Thoracic aorta (tissue), 2 donors: ENCODE results near the gene DIP2C. TPM values are rescaled to one million over a fixed set of nuclear protein-coding genes. Genes with fewer than 3 reads are reported as not detected.

Experiments
- ATAC-seq: fragments of 150-250 bp; one replicate; pipeline ENCODE4 v1.8.0; 2017; ENCODE audit warnings: low read depth; ENCODE audit not compliant: insufficient number of reproducible peaks, low FRiP score
- DNase-seq: peaks from one replicate; pipeline ENCODE4 v3.0.0-alpha.2; 2020; ENCODE audit warnings: low spot score
- H3K27ac ChIP-seq, 2 donors: fragments of 200-600 bp; sonication (generic); 1 replicate in 1 of 2; 2 replicates in 1 of 2; pipeline ENCODE4 v1.5.1; 2016; ENCODE audit warnings: mild to moderate bottlenecking in 2 of 2, moderate library complexity in 2 of 2
- H3K27me3 ChIP-seq: fragments of 200-600 bp; sonication (generic); replicated peaks from 2 replicates; pipeline ENCODE4 v1.6.0; 2016; ENCODE audit warnings: mild to moderate bottlenecking; ENCODE audit not compliant: insufficient read depth
- H3K36me3 ChIP-seq: fragments of 200-600 bp; sonication (generic); one replicate; pipeline ENCODE4 v1.5.1; 2016
- H3K4me1 ChIP-seq, 2 donors: fragments of 200-600 bp; sonication (generic); 1 replicate in 1 of 2; 2 replicates in 1 of 2; pipeline versions ENCODE4 v1.5.1 to v1.6.0; 2016; ENCODE audit warnings: low read depth in 2 of 2, mild to moderate bottlenecking in 1 of 2; ENCODE audit not compliant: control insufficient read depth in 1 of 2
- H3K4me3 ChIP-seq: fragments of 200-600 bp; sonication (generic); 2 replicates; pipeline ENCODE4 v1.5.1; 2016; ENCODE audit warnings: mild to moderate bottlenecking
- H3K9me3 ChIP-seq: fragments of 200-600 bp; sonication (generic); 2 replicates; pipeline ENCODE4 v1.5.1; 2016
- total RNA-seq, 2 donors: library from RNA; depleted of rRNA; stranded (reverse); fragments of >200 nt; gene quantifications; one replicate each; pipeline versions ENCODE4 v1.1.0 to v1.2.3, GENCODE V29; 2016
- TF ChIP-seq, protein P1 (sequence below): fragments of 200-600 bp; sonication (generic); IDR thresholded peaks from one replicate; pipeline ENCODE4 v1.5.1; 2019; ENCODE audit warnings: antibody characterized with exemption

Gene DIP2C
- total RNA-seq, 2 donors from 2014 or later, result 36.8 to 44.0 TPM

DNA sequence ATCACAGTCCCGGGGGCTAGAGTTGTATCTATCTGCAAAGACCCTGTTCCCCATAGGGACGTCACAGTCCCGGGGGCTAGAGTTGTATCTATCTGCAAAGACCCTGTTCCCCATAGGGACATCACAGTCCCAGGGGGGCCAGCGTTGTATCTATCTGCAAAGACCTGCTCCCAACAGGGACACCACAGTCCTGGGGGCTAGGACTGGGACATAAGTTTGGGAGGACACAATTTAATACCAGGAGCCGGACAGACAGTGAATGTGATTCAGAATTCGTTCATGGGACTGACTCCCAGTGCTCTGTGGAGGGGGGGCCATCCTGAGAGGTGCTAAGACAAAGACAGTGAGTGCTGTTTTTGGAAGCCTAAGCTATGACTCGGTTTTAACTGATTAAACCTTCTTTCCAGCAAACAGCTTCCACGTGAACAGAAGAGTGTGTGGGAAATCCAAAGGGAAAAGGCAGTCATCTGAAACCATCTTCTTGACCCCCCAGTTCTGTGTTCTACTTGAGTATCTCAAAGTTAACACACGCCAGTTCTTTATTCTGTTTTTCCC is 153.0 kb downstream of the DIP2C start:
- H3K36me3 ChIP-seq, result no peaks in the 10 kb centered on the region
- H3K4me3 ChIP-seq, result no peak overlapping the region
- TF ChIP-seq, protein P1, sequence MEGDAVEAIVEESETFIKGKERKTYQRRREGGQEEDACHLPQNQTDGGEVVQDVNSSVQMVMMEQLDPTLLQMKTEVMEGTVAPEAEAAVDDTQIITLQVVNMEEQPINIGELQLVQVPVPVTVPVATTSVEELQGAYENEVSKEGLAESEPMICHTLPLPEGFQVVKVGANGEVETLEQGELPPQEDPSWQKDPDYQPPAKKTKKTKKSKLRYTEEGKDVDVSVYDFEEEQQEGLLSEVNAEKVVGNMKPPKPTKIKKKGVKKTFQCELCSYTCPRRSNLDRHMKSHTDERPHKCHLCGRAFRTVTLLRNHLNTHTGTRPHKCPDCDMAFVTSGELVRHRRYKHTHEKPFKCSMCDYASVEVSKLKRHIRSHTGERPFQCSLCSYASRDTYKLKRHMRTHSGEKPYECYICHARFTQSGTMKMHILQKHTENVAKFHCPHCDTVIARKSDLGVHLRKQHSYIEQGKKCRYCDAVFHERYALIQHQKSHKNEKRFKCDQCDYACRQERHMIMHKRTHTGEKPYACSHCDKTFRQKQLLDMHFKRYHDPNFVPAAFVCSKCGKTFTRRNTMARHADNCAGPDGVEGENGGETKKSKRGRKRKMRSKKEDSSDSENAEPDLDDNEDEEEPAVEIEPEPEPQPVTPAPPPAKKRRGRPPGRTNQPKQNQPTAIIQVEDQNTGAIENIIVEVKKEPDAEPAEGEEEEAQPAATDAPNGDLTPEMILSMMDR, result no peak
- DNase-seq (no peak), ATAC-seq (no peak)
- H3K4me1 ChIP-seq, result no peaks in the 10 kb centered on the region
- H3K27ac ChIP-seq, result no peak overlapping the region
- no peaks in the 10 kb centered on the region for H3K27me3 ChIP-seq
- no peaks in the 10 kb centered on the region for H3K9me3 ChIP-seq

DNA sequence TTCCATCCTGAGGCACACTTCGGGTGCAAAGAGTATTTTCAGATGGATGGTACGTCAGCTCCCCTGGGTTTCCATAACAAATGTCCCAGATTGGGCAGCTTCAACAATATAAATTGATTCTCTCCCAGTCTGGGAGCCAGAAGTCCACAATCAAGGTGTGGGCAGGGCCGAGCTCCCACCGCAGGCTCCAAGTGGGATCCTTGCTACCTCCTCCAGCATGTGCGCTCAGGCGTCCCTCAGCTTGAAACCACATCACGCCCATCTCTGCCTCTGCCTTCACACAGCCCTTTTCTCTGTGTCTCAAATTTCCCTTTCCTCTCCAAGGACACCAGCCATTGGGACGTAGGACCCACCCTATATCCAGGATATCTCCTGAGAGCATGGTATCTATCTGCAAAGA is 153.5 kb downstream of the DIP2C start:
- Histone ChIP-seq H3K4me1 (no peaks in the 10 kb centered on the region), H3K27ac (no peak overlapping the region), H3K27me3 (no peaks in the 10 kb centered on the region), H3K4me3 (no peak overlapping the region), H3K9me3 (no peaks in the 10 kb centered on the region), H3K36me3 (no peaks in the 10 kb centered on the region)
- ATAC-seq, result no peak
- no peak for DNase-seq
- TF ChIP-seq, protein P1, result no peak

DNA sequence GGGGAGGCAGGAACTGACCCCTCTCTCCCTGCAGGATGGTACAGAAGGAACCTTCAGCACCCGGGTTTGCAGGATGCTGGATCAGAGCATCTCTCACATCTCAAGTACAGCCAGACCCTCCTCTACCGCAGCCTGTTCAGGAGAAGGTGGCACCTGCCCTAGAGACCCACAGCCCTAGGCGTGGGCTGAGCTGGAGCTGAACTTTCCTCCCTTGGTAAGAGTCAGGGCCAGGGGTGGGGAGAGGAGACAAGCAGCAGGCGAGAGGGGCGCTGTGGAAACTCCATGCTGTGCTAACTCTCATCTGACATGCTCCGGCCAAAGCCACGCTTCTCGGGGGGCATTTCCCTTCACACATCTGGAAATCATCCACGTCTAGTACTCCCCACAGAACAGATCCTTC is 154.4 kb downstream of the DIP2C start:
- ATAC-seq (no peak), DNase-seq (no peak)
- H3K9me3 ChIP-seq, result no peaks in the 10 kb centered on the region
- H3K27ac ChIP-seq, result no peak overlapping the region
- H3K4me3 ChIP-seq, result no peak overlapping the region
- H3K36me3 ChIP-seq, result no peaks in the 10 kb centered on the region
- H3K27me3 ChIP-seq, result no peaks in the 10 kb centered on the region
- TF ChIP-seq, protein P1, result no peak
- H3K4me1 ChIP-seq, result no peaks in the 10 kb centered on the region

DNA sequence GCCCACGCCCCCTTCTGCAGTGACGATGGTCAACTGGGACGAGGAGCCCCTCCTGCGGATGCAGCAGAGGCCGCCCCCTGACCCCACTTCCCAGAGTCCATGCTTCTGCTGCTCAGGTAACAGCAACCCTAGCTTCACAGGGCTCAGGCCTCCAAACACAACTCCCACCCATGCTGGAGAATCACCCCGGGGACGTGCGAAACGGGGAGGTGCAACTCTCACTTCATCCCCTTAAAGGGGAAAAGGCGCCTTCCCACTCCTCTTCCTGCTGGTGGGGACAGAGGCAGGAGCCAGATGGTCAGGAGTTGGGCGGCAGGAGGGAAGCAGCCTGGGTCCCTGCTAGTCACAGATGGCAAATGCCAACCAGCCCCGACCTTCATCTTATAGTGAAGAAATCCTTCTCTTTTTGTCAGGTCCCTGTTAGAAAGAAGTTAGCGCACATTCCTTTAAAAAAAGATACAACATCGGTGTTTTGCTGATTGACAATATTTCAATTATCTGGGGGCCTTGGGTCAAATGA is 155.4 kb downstream of the DIP2C start:
- DNase-seq, result no peak
- Histone ChIP-seq H3K9me3 (no peaks in the 10 kb centered on the region), H3K27me3 (no peaks in the 10 kb centered on the region), H3K36me3 (no peaks in the 10 kb centered on the region), H3K4me3 (no peak overlapping the region), H3K27ac (no peak overlapping the region), H3K4me1 (no peaks in the 10 kb centered on the region)
- TF ChIP-seq, protein P1, result no peak
- ATAC-seq, result no peak

DNA sequence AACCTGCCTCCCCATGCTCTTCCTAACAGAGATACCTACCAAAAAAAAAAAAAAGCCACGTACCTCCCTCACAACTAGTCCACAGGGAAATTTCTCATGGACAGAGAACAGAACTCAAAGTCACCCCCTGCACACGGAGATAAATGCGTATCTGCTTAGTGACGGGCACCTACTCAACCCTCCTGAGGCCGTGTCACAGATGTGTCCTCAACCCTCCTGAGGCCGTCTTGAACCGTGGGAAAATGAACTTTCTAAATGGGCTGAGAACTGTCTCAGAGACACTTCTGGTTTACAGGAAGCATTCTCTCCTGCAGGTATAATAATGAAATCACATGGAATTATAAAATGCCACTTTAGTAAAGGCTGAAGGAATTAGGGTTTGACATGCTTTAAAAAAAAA is 155.9 kb downstream of the DIP2C start:
- Histone ChIP-seq H3K27me3 (no peaks in the 10 kb centered on the region), H3K36me3 (no peaks in the 10 kb centered on the region), H3K27ac (no peak overlapping the region), H3K9me3 (no peaks in the 10 kb centered on the region), H3K4me3 (no peak overlapping the region), H3K4me1 (no peaks in the 10 kb centered on the region)
- TF ChIP-seq, protein P1, result no peak
- DNase-seq (no peak), ATAC-seq (no peak)
